ENCODE results near the gene LEMD2.
A peak's percentile ranks its signal among the peaks of the same experiment; 100 is the strongest.

The LEMD2 gene

DNA sequence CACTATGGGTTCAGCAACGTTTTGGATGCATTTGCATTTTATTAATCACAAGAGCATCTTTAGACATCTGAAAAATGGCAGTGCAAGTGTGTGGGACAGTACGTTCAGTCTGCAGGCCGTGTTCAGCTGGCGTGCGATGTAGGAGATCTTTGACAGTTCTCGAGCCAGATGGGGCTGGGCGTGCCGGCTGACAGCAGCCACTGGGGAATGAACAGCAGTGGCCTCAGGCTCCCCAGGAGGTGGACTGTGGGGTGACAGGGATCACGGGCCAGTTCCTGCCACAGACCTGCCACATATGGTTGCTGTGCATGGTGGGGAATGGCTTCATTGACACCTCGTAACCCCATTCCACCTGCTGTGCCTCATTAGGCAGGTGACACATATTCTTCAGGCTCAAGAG, 31.3 kb upstream of the LEMD2 start:
- DNase-seq = no peak

DNA sequence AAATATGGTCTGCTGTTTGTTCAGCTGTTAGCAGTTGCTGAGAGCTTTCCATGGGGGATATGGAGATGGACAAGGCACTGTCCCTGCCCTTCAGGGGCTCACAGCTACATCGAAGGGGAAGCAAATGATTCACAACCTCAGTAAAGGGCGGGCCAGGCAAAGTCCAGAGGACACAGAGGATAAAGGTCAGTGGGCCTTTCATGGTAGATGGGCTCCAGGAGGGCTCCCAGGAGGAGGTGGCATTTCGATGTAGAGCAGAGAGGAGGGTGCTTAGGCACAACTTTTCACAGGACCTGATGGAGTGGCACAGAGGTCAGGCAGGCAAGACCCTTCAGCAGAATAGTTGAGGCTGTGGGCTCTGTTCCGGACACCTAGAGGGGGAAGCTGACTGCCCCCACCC, 30.1 kb upstream of the LEMD2 start:
- DNase-seq = no peak

DNA sequence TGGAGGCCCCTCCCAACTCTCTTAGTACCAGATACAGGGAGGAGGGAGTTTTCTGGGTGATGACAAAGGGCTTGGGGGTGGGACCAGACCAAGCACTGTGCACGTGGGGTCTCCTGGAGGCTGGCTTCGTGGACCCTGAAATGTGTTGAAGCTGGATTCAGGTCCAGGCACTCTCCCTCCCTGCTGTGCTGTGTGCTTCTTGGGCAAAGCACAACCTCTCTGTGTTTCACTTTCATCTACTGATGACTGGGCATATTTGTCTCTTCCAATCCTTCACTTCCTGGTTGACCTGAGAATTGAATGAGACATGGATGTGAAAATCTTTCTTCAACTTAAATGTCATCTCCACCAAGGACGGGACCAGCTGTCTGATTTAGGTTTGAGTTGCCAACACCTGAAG, 29.4 kb upstream of the LEMD2 start:
- no peak for DNase-seq

DNA sequence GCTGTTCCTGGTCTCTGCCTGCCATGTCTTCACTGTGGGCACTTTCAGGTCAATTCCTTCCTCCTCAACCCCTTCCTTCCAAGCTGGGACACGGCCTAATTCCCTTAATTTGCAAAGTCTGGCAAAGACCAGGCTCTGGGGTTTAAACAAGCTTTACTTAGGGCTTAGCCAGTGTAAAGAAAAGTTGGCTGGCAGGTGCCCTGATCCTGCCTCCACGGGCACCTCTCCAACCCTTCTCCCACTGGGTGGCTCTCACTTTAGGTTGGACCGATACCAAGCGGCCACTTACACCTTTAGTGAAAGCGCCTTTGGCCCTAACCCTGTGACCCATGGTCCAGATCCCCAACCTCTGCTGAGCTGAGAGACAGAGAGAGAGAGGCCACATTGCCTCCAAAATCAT, 28.6 kb upstream of the LEMD2 start:
- no peak for DNase-seq

DNA sequence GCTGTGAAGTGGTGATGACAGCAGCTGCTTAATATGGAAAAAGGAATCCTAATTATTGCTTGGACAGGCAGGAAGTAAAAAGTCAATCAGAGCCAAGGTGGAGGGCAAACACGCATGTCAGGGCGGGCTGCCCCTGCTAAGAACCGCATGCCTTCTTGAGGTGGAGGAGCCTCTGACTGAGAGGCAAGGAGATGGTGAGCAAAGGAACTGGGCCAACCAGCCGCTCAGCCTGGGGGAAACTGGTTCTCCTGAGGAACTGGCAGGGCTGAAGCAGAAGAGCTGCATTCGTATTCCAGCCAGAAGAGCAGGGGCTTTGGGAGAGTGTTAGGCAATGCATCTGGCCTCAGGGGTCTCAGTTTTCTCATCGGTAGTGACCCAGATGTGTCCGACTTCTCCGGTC, 28.0 kb upstream of the LEMD2 start:
- DNase-seq = no peak

DNA sequence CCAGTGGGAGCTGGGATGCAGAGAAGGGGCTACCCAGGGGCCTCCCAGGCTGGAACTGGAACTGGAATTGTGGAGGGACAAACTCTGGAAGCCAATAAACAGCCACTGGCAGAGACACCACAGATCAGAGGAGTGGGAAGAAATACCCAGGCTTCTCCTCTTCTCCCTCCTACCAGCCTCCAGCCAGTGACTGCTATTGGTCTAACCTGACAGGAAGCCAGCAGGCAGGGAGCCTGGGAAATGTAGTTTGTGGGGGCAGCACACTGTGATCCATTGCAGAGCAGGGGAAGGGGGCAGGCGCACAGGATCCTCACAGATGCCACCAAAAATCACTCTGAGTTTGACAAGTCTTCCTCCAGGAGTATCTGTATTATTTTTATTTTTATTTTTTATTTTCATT, 26.9 kb upstream of the LEMD2 start:
- peak in 10 of 51 donors; percentile 3 to 47 (median 16) for DNase-seq

DNA sequence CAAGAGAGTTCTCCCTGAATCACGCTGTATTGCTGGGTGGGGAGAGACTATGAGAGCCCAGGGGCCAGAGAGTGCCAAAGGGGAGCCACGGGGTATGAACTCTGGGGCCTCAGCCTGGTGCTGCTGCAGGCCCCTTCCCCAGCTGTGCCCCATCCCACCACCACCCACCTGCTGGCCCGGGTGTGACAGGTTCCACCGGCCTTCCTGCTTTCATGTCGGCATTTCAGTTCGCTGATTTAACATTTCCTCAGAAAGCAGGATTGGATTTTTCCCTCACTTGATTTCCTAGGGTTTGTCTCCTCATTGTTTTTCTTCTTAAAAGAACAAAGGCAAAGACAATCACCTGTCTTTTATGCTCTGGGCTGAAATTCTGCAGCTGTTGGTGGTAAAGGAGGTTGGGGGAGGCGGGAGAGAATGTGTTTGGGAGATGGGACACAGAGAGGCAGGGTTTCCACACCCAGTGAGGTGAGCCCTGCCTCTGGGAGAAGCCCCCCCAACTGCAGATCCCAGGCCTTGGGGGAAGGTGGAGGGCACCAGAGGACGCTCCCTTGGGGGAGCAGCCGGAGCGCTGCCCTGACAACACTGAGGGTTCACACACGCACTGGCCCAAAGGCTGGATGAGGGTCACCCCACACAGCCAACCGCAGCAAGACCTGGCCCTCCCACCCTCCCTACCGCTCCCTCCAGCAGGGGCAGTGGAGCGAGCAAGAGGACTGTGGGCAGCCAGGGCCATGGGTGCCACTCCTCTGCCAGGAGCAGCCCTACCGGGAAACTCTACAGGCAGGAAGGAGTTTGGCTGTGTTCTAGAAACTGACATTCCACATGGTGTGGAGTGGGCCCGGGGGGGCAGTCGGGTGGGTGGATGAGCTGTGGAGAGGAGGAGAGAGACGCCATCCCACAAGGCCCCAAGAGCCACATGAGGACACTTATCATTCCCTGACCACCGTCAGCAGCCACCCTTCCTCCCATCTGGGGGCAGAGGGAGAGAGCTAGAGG, 25.4 kb upstream of the LEMD2 start:
- DNase-seq = no peak

DNA sequence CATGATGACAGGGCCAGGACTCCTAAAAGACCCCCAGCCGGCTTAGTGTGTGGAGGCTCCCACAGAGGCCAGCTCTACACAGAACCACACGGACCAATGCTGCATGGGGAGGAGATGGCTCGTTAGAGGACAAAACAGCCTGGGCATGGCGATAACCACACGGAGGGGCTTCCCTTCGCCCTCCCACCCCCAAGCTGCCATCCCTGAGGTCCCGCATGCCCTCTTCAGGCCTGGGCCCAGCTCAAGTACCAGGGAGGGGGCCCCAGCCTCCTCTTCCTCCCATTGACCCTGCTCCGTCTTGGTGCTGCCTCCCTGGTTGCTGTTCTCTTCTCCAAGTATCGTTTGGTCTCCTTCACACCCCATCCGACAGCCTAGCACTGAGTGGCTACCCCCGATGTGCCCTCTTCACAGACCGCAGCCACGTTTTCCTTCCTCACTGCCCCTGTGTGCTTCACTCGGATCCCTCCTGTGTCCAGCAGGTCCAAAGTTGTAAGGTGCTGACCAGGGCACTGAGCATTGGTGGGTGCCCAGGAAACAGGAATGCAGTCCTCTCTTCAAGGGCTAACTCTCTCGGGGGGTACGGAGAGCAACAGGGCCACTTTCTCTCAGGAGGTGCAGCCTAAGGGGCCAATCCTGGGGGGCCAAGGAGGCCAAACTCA, 24.4 kb upstream of the LEMD2 start:
- DNase-seq = no peak

DNA sequence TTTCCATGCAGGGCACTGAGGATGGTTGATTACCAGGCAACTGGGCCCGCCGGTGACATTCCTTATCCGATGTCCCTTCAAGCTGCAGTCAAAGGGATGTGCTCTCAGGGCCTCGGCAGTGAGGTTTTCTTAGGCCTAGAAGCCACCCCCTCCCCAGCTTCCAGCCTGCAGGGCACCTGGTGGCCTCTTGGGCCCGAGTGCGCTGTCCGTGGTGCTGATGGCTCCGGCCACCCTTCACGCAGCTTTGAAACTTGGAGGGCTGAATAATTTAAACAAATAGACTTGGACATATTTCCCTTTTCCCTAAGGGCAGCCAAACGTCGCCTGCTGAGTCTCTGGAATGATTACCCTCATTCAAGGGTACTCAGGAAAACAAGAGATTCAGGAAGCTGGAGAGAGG, 23.7 kb upstream of the LEMD2 start:
- peak in 4 of 51 donors; percentile 4 to 14 (median 10) for DNase-seq

DNA sequence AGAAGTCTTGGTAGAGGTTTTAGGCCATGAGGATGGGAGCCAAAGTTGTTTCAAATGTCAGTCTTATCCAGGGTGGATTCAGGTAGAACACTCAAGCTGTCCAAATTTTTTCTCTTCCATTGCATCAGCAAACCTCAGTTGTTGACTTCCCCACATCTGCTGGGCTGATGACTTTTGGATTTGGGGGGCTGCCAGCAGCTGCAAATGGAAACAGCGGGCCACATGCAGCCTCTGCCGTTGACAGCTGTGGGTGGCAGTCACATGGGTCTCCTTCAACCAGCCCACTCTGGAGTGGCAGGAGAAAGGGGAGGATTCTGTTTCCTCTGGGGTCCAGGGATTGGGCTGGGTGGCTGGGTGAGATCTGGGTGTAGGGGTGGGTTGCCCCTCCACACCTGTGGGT, 20.7 kb upstream of the LEMD2 start:
- peak in 1 of 51 donors; percentile 7 for DNase-seq

DNA sequence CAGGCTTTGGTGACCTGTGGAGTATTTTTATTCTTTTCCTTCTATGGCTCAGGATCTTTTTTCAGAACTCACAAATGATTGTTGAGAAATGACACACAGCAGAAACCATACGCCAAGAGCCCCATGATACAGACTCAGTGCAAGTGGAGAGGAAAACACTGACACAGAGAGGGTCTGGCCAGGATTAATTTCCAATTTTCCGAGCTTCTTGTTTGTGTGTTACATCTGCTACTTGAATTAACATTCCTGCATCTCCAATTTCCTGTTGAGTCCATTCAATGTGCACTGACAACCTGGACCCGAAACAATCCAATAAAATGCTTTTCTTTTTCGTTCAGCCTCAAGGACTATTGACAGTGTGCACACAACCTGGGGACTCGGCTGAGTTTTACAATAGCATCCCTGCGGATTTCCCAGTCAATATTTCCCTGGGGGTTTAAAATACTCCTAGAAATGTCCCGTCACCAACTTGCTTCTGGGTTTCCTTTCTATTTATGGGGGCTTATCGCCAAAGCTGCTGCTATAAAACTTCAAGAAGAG, 19.8 kb upstream of the LEMD2 start:
- no peak for DNase-seq

DNA sequence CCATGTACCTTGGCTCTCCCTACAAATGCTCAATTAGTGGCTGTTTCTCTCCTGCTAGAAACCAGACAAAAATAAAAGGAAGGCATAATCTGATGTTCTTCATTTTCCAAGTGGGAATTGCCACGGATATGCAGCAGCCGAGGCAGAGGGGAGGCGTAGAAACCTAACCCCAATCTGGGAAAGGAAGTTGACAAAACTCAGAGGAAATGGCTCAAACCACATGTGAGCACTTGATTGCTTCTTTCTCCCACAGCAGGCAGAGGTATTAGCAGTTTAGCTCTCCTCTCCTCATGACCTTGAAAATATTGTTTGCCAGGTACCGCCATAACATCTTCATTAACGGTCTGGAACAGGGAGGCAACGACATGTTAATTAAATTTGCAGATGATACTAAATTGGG, 18.7 kb upstream of the LEMD2 start:
- no peak for DNase-seq

DNA sequence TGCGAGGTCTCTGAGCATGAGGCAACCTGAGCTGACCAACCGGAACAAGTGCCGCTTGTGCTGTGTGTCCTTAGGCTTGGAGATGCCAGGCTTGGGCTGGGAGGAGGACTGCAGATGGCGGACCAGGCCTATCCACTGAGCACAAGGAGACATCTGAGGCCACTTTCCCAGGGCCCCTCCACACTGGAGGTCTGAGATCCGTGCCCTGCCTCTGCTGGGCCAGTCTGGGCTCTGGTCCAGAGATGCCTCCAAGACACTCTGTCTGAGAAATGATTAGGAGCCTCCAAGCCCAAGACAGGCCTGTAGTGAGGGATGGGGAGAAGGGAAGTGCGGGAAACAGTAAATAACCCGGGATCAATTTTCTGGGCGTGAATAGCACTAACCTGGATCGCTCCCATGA, 17.9 kb upstream of the LEMD2 start:
- no peak for DNase-seq

DNA sequence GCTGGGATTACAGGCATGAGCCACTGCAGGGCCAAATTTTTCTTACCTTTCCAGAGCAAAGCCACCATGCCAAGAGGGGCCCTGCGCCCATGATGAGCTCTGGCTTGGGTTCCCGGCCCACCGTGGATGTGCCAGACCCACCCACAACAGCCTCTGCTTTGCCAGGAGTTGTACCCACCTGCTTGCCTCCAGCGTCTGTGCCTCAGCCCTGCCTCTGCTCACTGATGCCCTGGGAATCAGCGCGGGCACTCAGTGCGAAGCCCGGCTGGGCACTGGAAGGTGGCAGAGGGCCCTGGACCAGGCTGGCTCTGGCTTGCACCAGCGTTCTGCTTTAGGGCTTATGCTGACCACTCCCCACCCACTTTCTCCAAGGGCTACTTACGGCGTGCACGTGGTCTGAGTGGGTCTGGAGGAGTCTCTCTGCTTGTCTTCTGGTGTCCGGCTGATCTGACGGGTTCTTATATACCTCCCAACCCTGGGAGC, 14.7 kb upstream of the LEMD2 start, which contains the start of gene MLN:
MLN (minus strand) TSS at position 433 of the 483 bp plus-strand sequence. CDS start 2,840 bp downstream, outside the sequence.
- no peak for DNase-seq

DNA sequence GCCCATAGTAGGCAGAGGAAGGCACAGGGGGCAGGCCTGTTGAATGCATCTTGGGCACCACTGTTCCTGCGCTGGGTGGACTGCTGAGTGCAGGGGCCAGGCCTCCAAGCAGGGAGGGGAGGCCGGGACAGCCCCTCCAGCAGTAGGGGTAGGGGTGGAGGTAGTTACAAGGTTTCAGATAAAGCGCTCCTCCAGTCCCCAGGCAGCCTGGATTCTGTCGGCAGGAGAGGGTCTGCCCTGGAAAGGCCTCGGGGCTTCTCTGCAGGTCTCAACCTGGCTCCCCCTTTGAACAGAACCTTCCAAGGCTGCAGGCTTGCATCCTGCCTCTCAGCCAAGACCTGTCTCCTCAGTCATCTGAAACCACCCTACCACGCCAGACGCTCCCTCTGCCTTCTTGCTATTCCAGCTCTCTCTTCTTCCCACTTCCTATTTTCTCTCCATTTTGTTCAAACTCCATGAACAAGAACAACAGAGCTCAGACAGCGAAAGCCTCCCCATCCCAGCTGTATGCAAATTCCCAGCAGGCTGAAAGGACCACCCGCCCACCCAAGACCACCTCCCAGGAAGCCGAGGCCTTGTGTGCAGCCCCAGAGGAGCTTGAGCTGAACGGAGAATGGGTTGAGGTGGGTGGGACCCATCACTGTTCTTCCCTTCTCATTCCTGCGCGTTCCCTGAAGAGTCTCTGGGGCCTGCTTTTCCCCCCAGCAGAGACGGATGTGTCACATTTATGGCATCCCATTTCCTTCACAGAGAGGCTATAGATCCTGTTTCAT, 13.4 kb upstream of the LEMD2 start:
- no peak for DNase-seq

DNA sequence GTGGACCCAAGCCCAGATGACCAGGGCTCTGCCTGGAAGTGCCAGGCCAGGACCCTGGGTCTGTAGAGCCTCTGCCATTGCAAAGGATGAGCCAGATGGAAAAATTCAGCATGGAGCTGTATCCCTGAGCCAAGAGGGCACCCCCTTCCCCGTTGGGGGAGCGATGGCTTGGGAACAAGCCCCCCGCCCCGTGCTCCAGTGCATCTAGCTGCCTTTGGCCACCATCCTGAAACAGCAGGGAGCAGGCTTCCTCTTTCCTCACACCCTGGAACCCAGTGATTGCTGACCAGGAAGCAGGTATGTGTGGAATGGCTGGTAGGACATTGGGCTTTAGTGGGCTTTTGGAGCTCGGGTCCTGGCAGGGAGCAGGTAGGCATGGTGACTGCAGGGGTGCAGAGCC, 12.7 kb upstream of the LEMD2 start:
- no peak for DNase-seq

DNA sequence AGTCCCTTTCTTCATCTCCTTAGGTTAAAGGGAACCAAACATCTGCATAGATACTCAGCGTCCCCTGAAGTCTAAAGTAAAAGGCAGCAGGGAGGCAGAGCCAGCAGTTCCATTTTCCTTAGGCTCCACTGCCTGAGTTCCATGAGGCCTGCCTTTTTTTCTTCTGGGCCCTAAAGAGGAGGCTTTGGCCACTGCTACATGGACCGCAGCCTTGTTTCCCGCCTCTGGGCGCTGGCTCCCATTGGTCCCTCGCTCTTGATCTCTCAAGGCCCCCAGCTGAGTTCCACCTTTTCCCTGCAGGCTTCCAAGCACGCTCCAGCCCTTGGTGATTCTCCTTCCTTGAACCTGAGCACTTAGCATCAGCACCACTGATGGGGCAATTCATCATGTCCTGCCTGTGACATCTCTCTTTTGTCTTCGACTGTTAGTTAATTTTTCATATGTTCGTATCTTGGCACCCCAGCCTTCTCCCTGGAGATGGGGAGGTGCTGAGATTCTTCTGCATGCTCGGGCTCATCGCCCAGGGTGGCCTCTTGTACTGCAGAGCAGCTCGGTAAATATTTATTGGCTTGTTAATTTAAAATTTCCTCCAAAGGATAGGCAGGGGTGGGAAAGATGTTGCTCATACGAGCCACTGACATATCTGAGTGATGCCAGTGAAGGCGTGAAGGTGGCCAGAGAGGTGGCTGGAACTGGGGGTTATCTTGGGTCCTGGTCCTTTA, 11.5 kb upstream of the LEMD2 start:
- no peak for DNase-seq

DNA sequence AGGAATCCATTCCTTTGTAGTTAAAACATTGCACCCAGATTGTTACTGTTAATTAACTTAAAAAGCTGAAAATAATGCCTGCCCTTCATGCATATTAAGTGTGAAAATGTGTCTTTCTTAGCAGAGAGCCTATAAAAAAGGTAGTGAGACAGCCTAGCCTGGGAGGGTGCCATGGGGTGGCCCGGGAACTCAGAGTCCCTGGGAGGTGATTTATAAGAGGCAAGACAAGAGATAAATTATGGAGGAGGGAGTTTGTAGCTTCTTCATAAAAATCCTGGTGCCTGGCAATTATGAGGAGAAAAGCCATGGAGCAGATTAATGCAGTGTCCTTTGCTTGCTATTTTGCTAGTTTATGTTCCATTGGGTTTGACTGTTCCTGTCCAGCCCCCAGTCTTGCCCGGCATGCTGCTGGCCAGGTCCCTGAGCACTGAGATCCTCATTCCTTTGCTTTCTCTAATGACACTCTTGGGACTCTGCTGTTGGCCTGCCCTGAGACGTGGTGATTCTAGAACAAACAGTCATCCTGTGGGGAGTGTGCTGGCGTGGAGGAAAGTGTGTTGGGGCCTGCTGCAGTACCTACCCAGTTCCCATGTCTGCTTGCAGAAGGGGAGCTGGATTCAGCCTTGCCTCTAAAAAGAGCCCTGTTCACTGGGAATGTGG, 10.7 kb upstream of the LEMD2 start:
- DNase-seq = no peak

DNA sequence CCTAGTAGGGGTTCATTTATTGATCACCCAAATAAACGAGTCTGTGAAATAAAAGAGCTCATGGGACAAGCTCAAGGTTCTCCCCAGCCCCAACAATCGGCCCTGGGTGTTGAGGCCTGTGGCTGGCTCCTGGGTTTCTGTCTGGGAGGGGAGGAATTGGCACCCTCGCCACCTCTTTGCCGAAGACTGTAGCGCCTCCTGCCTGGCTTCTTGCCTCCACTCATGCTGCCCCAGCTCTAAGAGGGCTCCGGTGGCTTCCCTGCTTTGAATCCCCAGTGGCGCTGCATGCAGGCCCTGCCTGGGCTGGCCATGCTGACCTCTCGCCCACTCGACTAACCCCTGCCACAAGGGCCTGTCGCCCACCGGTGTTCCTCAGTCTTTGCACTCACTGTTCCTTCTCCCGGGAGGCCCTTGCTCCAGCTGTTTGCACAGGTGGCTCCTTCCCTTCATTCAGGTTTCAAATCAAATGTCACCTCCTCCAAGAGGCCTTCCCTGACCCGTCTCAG, 9.5 kb upstream of the LEMD2 start:
- DNase-seq = no peak
